22Rv1 (cell line): ENCODE data around the gene GNG7.

Experiments
- ZFX ChIP-seq: fragments of 450-650 bp; IDR thresholded peaks from 2 replicates; pipeline ENCODE4 v1.6.1; 2017; ENCODE audit warnings: antibody characterized with exemption, borderline replicate concordance
- TF ChIP-seq, protein P1 (sequence below): fragments of 450-650 bp; IDR thresholded peaks from 2 replicates; pipeline ENCODE4 v1.5.1; 2017; ENCODE audit warnings: mild to moderate bottlenecking

DNA sequence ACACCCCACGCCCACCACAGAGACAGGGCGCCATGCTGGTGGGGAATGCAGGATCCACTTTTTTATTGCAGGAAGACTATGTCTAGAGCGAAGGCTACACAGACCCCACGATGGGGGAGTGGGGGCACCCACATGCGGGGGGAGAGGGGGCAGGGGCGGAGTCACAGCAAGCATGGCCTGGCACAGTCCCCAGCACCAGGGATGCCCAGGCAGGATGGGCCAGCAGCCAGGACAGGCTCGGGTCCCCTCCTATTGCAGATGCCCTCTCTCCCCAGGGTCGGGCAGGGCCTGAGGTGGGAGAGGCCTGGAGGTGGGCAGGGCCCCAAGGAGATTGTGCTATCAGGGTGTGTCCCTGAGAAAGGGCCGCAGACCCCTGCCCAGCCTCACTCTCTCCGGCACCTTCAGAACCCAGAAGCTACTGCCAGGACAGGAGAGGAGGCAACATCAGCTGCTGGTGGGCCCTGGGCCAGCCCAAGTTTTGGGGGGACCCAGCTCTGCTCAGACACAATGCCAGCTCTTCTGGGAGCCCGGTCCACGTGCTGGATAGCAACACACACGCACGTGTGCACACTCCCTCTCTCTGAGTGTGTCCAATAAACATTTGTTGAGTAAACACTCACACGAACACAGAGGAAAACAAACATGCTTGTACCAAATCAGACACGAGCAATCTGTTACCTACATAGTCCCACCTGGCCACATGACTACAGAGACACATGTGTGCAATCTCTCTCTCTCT is 12.2 kb upstream of the GNG7 start:
- TF ChIP-seq, protein P1, sequence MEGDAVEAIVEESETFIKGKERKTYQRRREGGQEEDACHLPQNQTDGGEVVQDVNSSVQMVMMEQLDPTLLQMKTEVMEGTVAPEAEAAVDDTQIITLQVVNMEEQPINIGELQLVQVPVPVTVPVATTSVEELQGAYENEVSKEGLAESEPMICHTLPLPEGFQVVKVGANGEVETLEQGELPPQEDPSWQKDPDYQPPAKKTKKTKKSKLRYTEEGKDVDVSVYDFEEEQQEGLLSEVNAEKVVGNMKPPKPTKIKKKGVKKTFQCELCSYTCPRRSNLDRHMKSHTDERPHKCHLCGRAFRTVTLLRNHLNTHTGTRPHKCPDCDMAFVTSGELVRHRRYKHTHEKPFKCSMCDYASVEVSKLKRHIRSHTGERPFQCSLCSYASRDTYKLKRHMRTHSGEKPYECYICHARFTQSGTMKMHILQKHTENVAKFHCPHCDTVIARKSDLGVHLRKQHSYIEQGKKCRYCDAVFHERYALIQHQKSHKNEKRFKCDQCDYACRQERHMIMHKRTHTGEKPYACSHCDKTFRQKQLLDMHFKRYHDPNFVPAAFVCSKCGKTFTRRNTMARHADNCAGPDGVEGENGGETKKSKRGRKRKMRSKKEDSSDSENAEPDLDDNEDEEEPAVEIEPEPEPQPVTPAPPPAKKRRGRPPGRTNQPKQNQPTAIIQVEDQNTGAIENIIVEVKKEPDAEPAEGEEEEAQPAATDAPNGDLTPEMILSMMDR: no peak
- TF ChIP-seq ZFX: no peak
